ENCODE data around the gene TP53INP2.
"Not testable (repeated sequence)": the region's sequence is repeated elsewhere in the genome, so short reads cannot be mapped to it uniquely, and the experiment has no call there.

DNA sequence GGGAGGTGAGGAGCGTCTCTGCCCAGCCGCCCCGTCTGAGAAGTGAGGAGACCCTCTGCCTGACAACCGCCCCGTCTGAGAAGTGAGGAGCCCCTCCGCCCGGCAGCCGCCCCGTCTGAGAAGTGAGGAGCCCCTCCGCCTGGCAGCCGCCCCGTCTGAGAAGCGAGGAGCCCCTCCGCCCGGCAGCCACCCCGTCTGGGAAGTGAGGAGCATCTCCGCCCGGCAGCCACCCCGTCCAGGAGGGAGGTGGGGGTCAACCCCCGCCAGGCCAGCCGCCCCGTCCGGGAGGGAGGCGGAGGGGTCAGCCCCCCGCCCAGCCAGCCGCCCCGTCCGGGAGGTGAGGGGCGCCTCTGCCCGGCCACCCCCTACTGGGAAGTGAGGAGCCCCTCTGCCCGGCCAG, 45.5 kb upstream of the TP53INP2 start:
- TF ChIP-seq POLR2AphosphoS5, POLR2A, TAF1 (IDR thresholded peaks at IDR 0.05; ENCODE audit: low read depth, low read length): not testable (repeated sequence)
